ENCODE results near the gene ENAH. TPM values are rescaled to one million over a fixed set of nuclear protein-coding genes. Genes with fewer than 3 reads are reported as not detected.

The ENAH gene
- total RNA-seq, 1 experiment from 2014 or later: 103 TPM

DNA sequence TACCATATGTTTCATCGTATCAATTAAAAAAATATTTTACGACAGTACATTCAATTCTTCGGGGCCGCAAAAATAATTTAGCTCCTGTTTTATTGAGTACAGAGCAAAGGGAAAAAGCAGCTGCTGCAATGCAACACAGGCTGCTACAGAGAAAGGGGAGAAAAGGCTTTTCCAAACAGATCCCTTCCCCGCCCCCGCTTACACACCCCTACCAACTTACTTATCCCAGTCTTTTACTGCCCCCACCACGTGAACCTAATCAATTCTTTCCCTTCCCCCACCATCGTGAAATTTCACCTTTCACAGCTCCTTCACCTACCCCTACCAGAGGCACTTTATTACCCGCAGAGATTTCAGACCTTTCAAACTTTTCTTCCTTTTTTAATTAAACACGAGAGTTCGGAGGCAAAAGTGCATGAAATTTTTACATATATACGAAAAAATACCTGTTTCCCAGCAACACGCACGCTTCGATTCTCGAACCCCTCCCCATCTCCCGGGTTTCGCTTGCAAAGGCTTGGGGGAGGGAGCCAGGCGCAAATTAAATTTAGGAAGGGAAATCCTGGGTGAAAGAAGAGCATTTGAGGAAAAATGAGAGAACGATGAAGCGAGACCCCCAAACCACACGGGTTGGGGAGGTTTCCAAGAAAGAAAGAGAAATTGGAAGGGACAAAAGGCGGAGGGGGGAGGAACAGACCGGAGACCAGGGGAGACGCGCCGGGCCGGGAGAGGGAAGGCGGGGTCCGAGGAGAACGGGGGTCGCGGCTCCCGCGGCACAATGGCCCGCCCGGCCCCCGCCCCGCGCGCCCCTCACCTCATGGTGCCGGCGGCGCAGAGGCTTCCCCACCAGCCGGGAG is 823 bp downstream of the ENAH start:
- peak overlapping the region; percentile 98 for H3K27ac Mint-ChIP-seq (ENCODE audit: unreplicated experiment)
- peak overlapping the region; percentile 98 for H3K4me3 Mint-ChIP-seq (ENCODE audit: low read depth, unreplicated experiment)
- no peaks in the 10 kb centered on the region for H3K27me3 Mint-ChIP-seq (ENCODE audit: unreplicated experiment)
- CTCF ChIA-PET: interaction anchor here (0.7 to 2.4 kb wide), 4 partner anchors 11 to 120 kb away, joined by 3 to 9 read pairs (median 4); no protein-coding TSS in a partner anchor
- peaks cover 34% of the 10 kb centered on the region for H3K4me1 Mint-ChIP-seq (ENCODE audit: low read depth, unreplicated experiment)
- TF ChIP-seq, protein P1, sequence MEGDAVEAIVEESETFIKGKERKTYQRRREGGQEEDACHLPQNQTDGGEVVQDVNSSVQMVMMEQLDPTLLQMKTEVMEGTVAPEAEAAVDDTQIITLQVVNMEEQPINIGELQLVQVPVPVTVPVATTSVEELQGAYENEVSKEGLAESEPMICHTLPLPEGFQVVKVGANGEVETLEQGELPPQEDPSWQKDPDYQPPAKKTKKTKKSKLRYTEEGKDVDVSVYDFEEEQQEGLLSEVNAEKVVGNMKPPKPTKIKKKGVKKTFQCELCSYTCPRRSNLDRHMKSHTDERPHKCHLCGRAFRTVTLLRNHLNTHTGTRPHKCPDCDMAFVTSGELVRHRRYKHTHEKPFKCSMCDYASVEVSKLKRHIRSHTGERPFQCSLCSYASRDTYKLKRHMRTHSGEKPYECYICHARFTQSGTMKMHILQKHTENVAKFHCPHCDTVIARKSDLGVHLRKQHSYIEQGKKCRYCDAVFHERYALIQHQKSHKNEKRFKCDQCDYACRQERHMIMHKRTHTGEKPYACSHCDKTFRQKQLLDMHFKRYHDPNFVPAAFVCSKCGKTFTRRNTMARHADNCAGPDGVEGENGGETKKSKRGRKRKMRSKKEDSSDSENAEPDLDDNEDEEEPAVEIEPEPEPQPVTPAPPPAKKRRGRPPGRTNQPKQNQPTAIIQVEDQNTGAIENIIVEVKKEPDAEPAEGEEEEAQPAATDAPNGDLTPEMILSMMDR (IDR thresholded peaks at IDR 0.05; ENCODE audit: unreplicated experiment): no peak
- no TSS peak for BruUV-seq (replicated peaks)
- intact Hi-C loops (cut with micrococcal nuclease; ENCODE audit: unreplicated experiment): loop anchor here (1.0 to 10.0 kb wide), 4 partner anchors 50 to 167 kb away; no protein-coding TSS in a partner anchor
- peaks cover 37% of the 10 kb centered on the region for H3K36me3 Mint-ChIP-seq (ENCODE audit: insufficient read depth, unreplicated experiment)
- H3K9me3 Mint-ChIP-seq (ENCODE audit: low read depth, unreplicated experiment): no peaks in the 10 kb centered on the region
- peak; percentile 44 for DNase-seq

DNA sequence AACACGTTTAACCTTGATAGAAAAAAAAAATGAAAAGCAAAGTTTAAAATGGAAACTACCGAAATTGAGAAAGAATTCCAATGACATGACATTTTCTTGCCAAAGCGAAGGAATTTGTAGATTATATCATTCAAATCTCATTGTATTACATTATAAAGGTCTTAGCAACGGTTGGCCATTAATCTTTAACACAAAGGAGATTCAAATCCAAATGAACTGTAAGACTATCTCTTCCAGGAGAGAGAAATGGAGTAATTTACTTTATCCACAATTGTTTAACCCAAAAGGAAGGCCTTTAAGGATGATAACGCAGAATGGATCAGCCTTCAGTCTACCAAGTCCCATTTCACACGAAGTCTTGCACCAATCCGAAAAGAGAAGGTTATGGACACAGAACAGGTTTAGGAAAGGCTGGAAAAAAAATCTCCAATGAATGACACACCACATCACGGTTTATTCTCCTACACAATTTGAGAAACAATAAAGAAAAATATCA is 1.5 kb downstream of the ENAH start:
- no TSS peak for BruUV-seq (replicated peaks)
- peaks cover 33% of the 10 kb centered on the region for H3K4me1 Mint-ChIP-seq (ENCODE audit: low read depth, unreplicated experiment)
- TF ChIP-seq, protein P1 (IDR thresholded peaks at IDR 0.05; ENCODE audit: unreplicated experiment): no peak
- intact Hi-C loops (cut with micrococcal nuclease; ENCODE audit: unreplicated experiment): loop anchor here (1.0 to 10.0 kb wide), 4 partner anchors 49 to 167 kb away; no protein-coding TSS in a partner anchor
- no peaks in the 10 kb centered on the region for H3K27me3 Mint-ChIP-seq (ENCODE audit: unreplicated experiment)
- peak overlapping the region; percentile 98 for H3K27ac Mint-ChIP-seq (ENCODE audit: unreplicated experiment)
- CTCF ChIA-PET: interaction anchor here (0.9 to 2.4 kb wide), 3 partner anchors 12 to 121 kb away, joined by 3 to 9 read pairs (median 3); no protein-coding TSS in a partner anchor
- peak overlapping the region; percentile 98 for H3K4me3 Mint-ChIP-seq (ENCODE audit: low read depth, unreplicated experiment)
- no peak for DNase-seq
- no peaks in the 10 kb centered on the region for H3K9me3 Mint-ChIP-seq (ENCODE audit: low read depth, unreplicated experiment)
- peaks cover 37% of the 10 kb centered on the region for H3K36me3 Mint-ChIP-seq (ENCODE audit: insufficient read depth, unreplicated experiment)

DNA sequence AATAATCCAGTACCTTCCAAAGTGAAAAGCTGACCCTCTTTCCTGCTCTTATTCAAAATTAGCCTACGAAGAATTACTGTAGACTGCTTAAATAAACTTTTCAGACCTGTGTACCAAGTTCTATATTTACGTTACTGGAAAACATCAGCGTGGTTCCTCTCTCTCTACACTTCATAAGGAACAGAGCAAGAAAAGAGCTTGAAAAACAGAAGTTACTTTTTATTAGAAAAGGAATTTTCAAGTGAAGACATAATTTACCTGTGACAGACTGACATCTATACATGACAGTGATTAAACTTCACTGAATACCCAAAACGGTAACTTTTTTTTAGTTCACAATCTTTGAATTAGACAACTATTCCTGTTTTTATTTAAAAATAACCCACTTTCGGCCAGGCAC is 2.7 kb downstream of the ENAH start:
- BruUV-seq (replicated peaks): no TSS peak
- intact Hi-C loops (cut with micrococcal nuclease; ENCODE audit: unreplicated experiment): loop anchor here (2.0 to 10.0 kb wide), 3 partner anchors 48 to 165 kb away; no protein-coding TSS in a partner anchor
- no peak for DNase-seq
- H3K27me3 Mint-ChIP-seq (ENCODE audit: unreplicated experiment): no peaks in the 10 kb centered on the region
- TF ChIP-seq, protein P1 (IDR thresholded peaks at IDR 0.05; ENCODE audit: unreplicated experiment): no peak
- no peaks in the 10 kb centered on the region for H3K9me3 Mint-ChIP-seq (ENCODE audit: low read depth, unreplicated experiment)
- peaks cover 37% of the 10 kb centered on the region for H3K36me3 Mint-ChIP-seq (ENCODE audit: insufficient read depth, unreplicated experiment)
- CTCF ChIA-PET: interaction anchor here (0.7 kb wide), 1 partner anchor 75 kb away, joined by 8 read pairs; no protein-coding TSS in a partner anchor
- H3K4me3 Mint-ChIP-seq (ENCODE audit: low read depth, unreplicated experiment): peak overlapping the region; percentile 98
- peaks cover 23% of the 10 kb centered on the region for H3K4me1 Mint-ChIP-seq (ENCODE audit: low read depth, unreplicated experiment)
- H3K27ac Mint-ChIP-seq (ENCODE audit: unreplicated experiment): peak overlapping the region; percentile 2

DNA sequence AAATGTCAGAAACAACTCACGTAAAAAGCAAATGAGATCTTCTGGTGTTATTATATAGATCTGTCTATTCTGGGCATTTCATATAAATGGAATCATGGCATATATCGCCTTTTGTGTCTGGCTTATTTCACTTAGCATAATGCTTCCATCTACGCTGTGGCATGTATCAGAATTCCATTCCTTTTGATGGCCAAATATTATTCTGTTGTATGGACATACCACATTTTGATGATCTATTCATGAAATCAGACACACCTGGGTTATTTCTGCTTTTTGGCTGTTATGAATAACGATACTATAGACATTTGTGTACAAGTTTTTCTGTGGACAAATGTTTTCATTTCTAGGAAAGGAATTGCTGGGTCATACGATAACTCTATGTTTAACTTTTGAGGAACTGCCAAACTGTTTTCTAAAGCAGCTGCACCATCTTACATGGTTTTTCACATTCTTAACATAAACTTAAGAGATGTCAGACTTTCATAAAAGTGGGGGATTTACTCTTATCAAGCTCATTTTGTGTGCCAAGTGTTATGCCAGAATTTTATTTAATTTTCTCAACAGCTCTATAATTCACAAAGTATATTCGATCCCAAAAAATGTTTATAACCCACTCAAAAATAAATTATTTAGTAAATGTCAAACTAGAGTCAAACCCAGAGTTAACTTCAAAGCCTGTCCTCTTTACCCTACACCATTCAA is 7.6 kb downstream of the ENAH start:
- Mint-ChIP-seq H3K4me3 (ENCODE audit: low read depth, unreplicated experiment) (no peak overlapping the region), H3K4me1 (ENCODE audit: low read depth, unreplicated experiment) (peaks cover 10% of the 10 kb centered on the region), H3K36me3 (ENCODE audit: insufficient read depth, unreplicated experiment) (no peaks in the 10 kb centered on the region), H3K27ac (ENCODE audit: unreplicated experiment) (no peak overlapping the region), H3K27me3 (ENCODE audit: unreplicated experiment) (no peaks in the 10 kb centered on the region), H3K9me3 (ENCODE audit: low read depth, unreplicated experiment) (no peaks in the 10 kb centered on the region)
- no TSS peak for BruUV-seq (replicated peaks)
- TF ChIP-seq, protein P1 (IDR thresholded peaks at IDR 0.05; ENCODE audit: unreplicated experiment): no peak
- CTCF ChIA-PET: no interaction called here
- no peak for DNase-seq
- intact Hi-C loops (cut with micrococcal nuclease; ENCODE audit: unreplicated experiment): no loop called here

Measured in Calu3 (cell line).